Measurements from ENCODE around the gene GPR173.

DNA sequence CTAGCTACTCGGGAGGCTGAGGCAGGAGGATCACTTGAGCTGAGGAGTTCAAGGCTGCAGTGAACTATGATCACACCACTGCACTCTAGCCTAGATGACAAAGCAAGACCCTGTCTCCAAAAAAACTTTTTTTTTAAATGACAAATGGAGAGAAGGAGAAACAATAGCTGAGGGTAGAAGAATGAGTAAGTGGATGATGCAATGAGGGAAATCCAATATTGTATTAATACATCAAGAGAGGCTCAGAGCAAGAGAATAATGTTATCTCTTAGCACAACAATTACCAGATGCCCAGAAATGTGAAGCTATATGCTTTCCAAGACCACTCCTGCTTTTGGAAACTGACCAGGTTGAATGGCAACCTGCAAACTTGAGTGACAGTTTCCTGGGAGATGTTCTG lies 19.9 kb upstream of the GPR173 start:
- TF ChIP-seq, protein P1, sequence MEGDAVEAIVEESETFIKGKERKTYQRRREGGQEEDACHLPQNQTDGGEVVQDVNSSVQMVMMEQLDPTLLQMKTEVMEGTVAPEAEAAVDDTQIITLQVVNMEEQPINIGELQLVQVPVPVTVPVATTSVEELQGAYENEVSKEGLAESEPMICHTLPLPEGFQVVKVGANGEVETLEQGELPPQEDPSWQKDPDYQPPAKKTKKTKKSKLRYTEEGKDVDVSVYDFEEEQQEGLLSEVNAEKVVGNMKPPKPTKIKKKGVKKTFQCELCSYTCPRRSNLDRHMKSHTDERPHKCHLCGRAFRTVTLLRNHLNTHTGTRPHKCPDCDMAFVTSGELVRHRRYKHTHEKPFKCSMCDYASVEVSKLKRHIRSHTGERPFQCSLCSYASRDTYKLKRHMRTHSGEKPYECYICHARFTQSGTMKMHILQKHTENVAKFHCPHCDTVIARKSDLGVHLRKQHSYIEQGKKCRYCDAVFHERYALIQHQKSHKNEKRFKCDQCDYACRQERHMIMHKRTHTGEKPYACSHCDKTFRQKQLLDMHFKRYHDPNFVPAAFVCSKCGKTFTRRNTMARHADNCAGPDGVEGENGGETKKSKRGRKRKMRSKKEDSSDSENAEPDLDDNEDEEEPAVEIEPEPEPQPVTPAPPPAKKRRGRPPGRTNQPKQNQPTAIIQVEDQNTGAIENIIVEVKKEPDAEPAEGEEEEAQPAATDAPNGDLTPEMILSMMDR (IDR thresholded peaks at IDR 0.05; ENCODE audit: insufficient read depth, low read length, poor library complexity, severe bottlenecking): no peak
- TF ChIP-seq EZH2phosphoT487 (conservative IDR thresholded peaks at IDR 0.05; ENCODE audit: low read length): no peak

Data from SU-DHL-6 (cell line).